ENCODE measurements around the gene CD28.

The CD28 gene

GRCh38 chr2:203675086-203675485 is 31.4 kb upstream of the CD28 start:
- Histone ChIP-seq H3K27me3 (ENCODE audit: insufficient read depth, low read length) (no peaks in the 10 kb centered on the region), H3K9me3 (ENCODE audit: low read length) (no peaks in the 10 kb centered on the region), H3K4me3 (ENCODE audit: low read length) (no peak overlapping the region), H3K4me1 (ENCODE audit: insufficient read depth, low read length) (no peaks in the 10 kb centered on the region), H3K36me3 (ENCODE audit: insufficient read depth, low read length) (no peaks in the 10 kb centered on the region), H2AFZ (ENCODE audit: low read depth, low read length) (no peak overlapping the region)

- H3K4me1 ChIP-seq (ENCODE audit: insufficient read depth, low read length), result no peaks in the 10 kb centered on the region
- H3K36me3 ChIP-seq (ENCODE audit: insufficient read depth, low read length), result no peaks in the 10 kb centered on the region
- H2AFZ ChIP-seq (ENCODE audit: low read depth, low read length), result no peak overlapping the region
- H3K4me3 ChIP-seq (ENCODE audit: low read length), result no peak overlapping the region
- no peaks in the 10 kb centered on the region for H3K27me3 ChIP-seq (ENCODE audit: insufficient read depth, low read length)
- H3K9me3 ChIP-seq (ENCODE audit: low read length), result no peaks in the 10 kb centered on the region
These were observed 27.5 kb upstream of the CD28 start for GRCh38 chr2:203678971-203679370.

- Histone ChIP-seq H3K4me3 (ENCODE audit: low read length) (no peak overlapping the region), H3K36me3 (ENCODE audit: insufficient read depth, low read length) (no peaks in the 10 kb centered on the region), H2AFZ (ENCODE audit: low read depth, low read length) (no peak overlapping the region), H3K9me3 (ENCODE audit: low read length) (no peaks in the 10 kb centered on the region), H3K4me1 (ENCODE audit: insufficient read depth, low read length) (no peaks in the 10 kb centered on the region), H3K27me3 (ENCODE audit: insufficient read depth, low read length) (no peaks in the 10 kb centered on the region)
These were observed 27.0 kb upstream of the CD28 start for GRCh38 chr2:203679401-203679800.

- H3K9me3 ChIP-seq (ENCODE audit: low read length), result no peaks in the 10 kb centered on the region
- no peak overlapping the region for H2AFZ ChIP-seq (ENCODE audit: low read depth, low read length)
- H3K27me3 ChIP-seq (ENCODE audit: insufficient read depth, low read length), result no peaks in the 10 kb centered on the region
- no peaks in the 10 kb centered on the region for H3K4me1 ChIP-seq (ENCODE audit: insufficient read depth, low read length)
- H3K4me3 ChIP-seq (ENCODE audit: low read length), result no peak overlapping the region
- H3K36me3 ChIP-seq (ENCODE audit: insufficient read depth, low read length), result no peaks in the 10 kb centered on the region
These were observed 24.5 kb upstream of the CD28 start for GRCh38 chr2:203681978-203682377.

- no peaks in the 10 kb centered on the region for H3K9me3 ChIP-seq (ENCODE audit: low read length)
- H3K36me3 ChIP-seq (ENCODE audit: insufficient read depth, low read length), result no peaks in the 10 kb centered on the region
- H2AFZ ChIP-seq (ENCODE audit: low read depth, low read length), result no peak overlapping the region
- H3K27me3 ChIP-seq (ENCODE audit: insufficient read depth, low read length), result no peaks in the 10 kb centered on the region
- H3K4me1 ChIP-seq (ENCODE audit: insufficient read depth, low read length), result no peaks in the 10 kb centered on the region
- no peak overlapping the region for H3K4me3 ChIP-seq (ENCODE audit: low read length)
These were observed 23.7 kb upstream of the CD28 start for GRCh38 chr2:203682688-203683130.

- no peak overlapping the region for H2AFZ ChIP-seq (ENCODE audit: low read depth, low read length)
These were observed 23.0 kb upstream of the CD28 start for GRCh38 chr2:203683421-203683820.

GRCh38 chr2:203683932-203684556 is 22.4 kb upstream of the CD28 start:
- no peaks in the 10 kb centered on the region for H3K4me1 ChIP-seq (ENCODE audit: insufficient read depth, low read length)
- H3K4me3 ChIP-seq (ENCODE audit: low read length), result no peak overlapping the region
- no peaks in the 10 kb centered on the region for H3K36me3 ChIP-seq (ENCODE audit: insufficient read depth, low read length)
- no peaks in the 10 kb centered on the region for H3K9me3 ChIP-seq (ENCODE audit: low read length)
- H3K27me3 ChIP-seq (ENCODE audit: insufficient read depth, low read length), result no peaks in the 10 kb centered on the region
- H2AFZ ChIP-seq (ENCODE audit: low read depth, low read length), result no peak overlapping the region

More at GRCh38 chr2:203683421-203683820, 23.0 kb upstream of the CD28 start:
- Histone ChIP-seq H3K4me1 (ENCODE audit: insufficient read depth, low read length) (no peaks in the 10 kb centered on the region), H3K36me3 (ENCODE audit: insufficient read depth, low read length) (no peaks in the 10 kb centered on the region), H3K9me3 (ENCODE audit: low read length) (no peaks in the 10 kb centered on the region), H3K27me3 (ENCODE audit: insufficient read depth, low read length) (no peaks in the 10 kb centered on the region), H3K4me3 (ENCODE audit: low read length) (no peak overlapping the region)

GRCh38 chr2:203685081-203685621 is 21.3 kb upstream of the CD28 start:
- no peak overlapping the region for H3K4me3 ChIP-seq (ENCODE audit: low read length)
- no peaks in the 10 kb centered on the region for H3K9me3 ChIP-seq (ENCODE audit: low read length)
- H3K36me3 ChIP-seq (ENCODE audit: insufficient read depth, low read length), result no peaks in the 10 kb centered on the region
- H3K4me1 ChIP-seq (ENCODE audit: insufficient read depth, low read length), result no peaks in the 10 kb centered on the region
- H2AFZ ChIP-seq (ENCODE audit: low read depth, low read length), result no peak overlapping the region
- no peaks in the 10 kb centered on the region for H3K27me3 ChIP-seq (ENCODE audit: insufficient read depth, low read length)

- no peaks in the 10 kb centered on the region for H3K9me3 ChIP-seq (ENCODE audit: low read length)
- no peak overlapping the region for H2AFZ ChIP-seq (ENCODE audit: low read depth, low read length)
- H3K36me3 ChIP-seq (ENCODE audit: insufficient read depth, low read length), result no peaks in the 10 kb centered on the region
- no peak overlapping the region for H3K4me3 ChIP-seq (ENCODE audit: low read length)
- no peaks in the 10 kb centered on the region for H3K27me3 ChIP-seq (ENCODE audit: insufficient read depth, low read length)
- H3K4me1 ChIP-seq (ENCODE audit: insufficient read depth, low read length), result no peaks in the 10 kb centered on the region
These were observed 20.5 kb upstream of the CD28 start for GRCh38 chr2:203685789-203686420.

GRCh38 chr2:203687165-203687564 is 19.3 kb upstream of the CD28 start:
- no peak overlapping the region for H3K4me3 ChIP-seq (ENCODE audit: low read length)
- no peak overlapping the region for H2AFZ ChIP-seq (ENCODE audit: low read depth, low read length)
- no peaks in the 10 kb centered on the region for H3K36me3 ChIP-seq (ENCODE audit: insufficient read depth, low read length)
- H3K4me1 ChIP-seq (ENCODE audit: insufficient read depth, low read length), result no peaks in the 10 kb centered on the region
- H3K27me3 ChIP-seq (ENCODE audit: insufficient read depth, low read length), result no peaks in the 10 kb centered on the region
- H3K9me3 ChIP-seq (ENCODE audit: low read length), result no peaks in the 10 kb centered on the region

- Histone ChIP-seq H2AFZ (ENCODE audit: low read depth, low read length) (no peak overlapping the region), H3K36me3 (ENCODE audit: insufficient read depth, low read length) (no peaks in the 10 kb centered on the region), H3K9me3 (ENCODE audit: low read length) (no peaks in the 10 kb centered on the region), H3K4me1 (ENCODE audit: insufficient read depth, low read length) (no peaks in the 10 kb centered on the region), H3K4me3 (ENCODE audit: low read length) (no peak overlapping the region), H3K27me3 (ENCODE audit: insufficient read depth, low read length) (no peaks in the 10 kb centered on the region)
These were observed 17.6 kb upstream of the CD28 start for GRCh38 chr2:203688798-203689197.

- Histone ChIP-seq H3K36me3 (ENCODE audit: insufficient read depth, low read length) (no peaks in the 10 kb centered on the region), H3K4me1 (ENCODE audit: insufficient read depth, low read length) (no peaks in the 10 kb centered on the region), H3K4me3 (ENCODE audit: low read length) (no peak overlapping the region), H3K27me3 (ENCODE audit: insufficient read depth, low read length) (no peaks in the 10 kb centered on the region), H2AFZ (ENCODE audit: low read depth, low read length) (no peak overlapping the region), H3K9me3 (ENCODE audit: low read length) (no peaks in the 10 kb centered on the region)
These were observed 16.9 kb upstream of the CD28 start for GRCh38 chr2:203689426-203690116.

GRCh38 chr2:203690117-203690431 is 16.4 kb upstream of the CD28 start:
- Histone ChIP-seq H3K4me3 (ENCODE audit: low read length) (no peak overlapping the region), H3K9me3 (ENCODE audit: low read length) (no peaks in the 10 kb centered on the region), H3K4me1 (ENCODE audit: insufficient read depth, low read length) (no peaks in the 10 kb centered on the region), H3K36me3 (ENCODE audit: insufficient read depth, low read length) (no peaks in the 10 kb centered on the region), H2AFZ (ENCODE audit: low read depth, low read length) (no peak overlapping the region), H3K27me3 (ENCODE audit: insufficient read depth, low read length) (no peaks in the 10 kb centered on the region)

Measured in neuron (in vitro differentiated cells).